Fibroblast of lung (primary cell): Measurements from ENCODE around the gene CFAP73. TPM values are rescaled to one million over a fixed set of nuclear protein-coding genes. Genes with fewer than 3 reads are reported as not detected.

ENCODE experiments used
- DNase-seq, 2 donors: peaks; one replicate each; pipeline versions ENCODE4 v3.0.0 to v3.0.0-alpha.2; 2010; ENCODE audit warnings: low read depth in 2 of 2
- H2AFZ ChIP-seq: 2 replicates; pipeline ENCODE4 v1.5.1; 2012; ENCODE audit warnings: low read length, control low read depth, inconsistent platforms
- H3K27ac ChIP-seq: 2 replicates; pipeline ENCODE4 v1.5.1; 2011; ENCODE audit warnings: low read length, control low read depth; ENCODE audit not compliant: insufficient read depth
- H3K27me3 ChIP-seq: 2 replicates; pipeline ENCODE4 v1.5.1; 2011; ENCODE audit warnings: mild to moderate bottlenecking, low read length; ENCODE audit not compliant: control insufficient read depth, insufficient read depth
- H3K36me3 ChIP-seq: 2 replicates; pipeline ENCODE4 v1.5.1; 2011; ENCODE audit warnings: low read length; ENCODE audit not compliant: control insufficient read depth, insufficient read depth
- H3K4me1 ChIP-seq: 2 replicates; pipeline ENCODE4 v1.5.1; 2011; ENCODE audit warnings: low read length; ENCODE audit not compliant: control insufficient read depth, insufficient read depth; ENCODE audit errors: extremely low read depth
- H3K4me2 ChIP-seq: 2 replicates; pipeline ENCODE4 v1.5.1; 2011; ENCODE audit warnings: low read length, control low read depth; ENCODE audit not compliant: insufficient read depth; ENCODE audit errors: extremely low read depth
- H3K4me3 ChIP-seq, 4 experiments: fragments of 200-600 bp in 1 of 4; sonication (generic) in 1 of 4; replicated peaks in 1 of 4; 2 replicates each; pipeline ENCODE4 v1.5.1; 2011 to 2016; ENCODE audit warnings: low read length in 4 of 4, low read depth in 3 of 4, mild to moderate bottlenecking in 3 of 4, control low read depth in 2 of 4, inconsistent platforms in 1 of 4, mixed read lengths in 1 of 4; ENCODE audit not compliant: insufficient read depth in 1 of 4; ENCODE audit errors: control extremely low read depth in 1 of 4
- H3K79me2 ChIP-seq: 2 replicates; pipeline ENCODE4 v1.5.1; 2012; ENCODE audit warnings: mild to moderate bottlenecking, low read length, inconsistent platforms; ENCODE audit not compliant: control insufficient read depth, insufficient read depth
- H3K9ac ChIP-seq: 2 replicates; pipeline ENCODE4 v1.5.1; 2011; ENCODE audit warnings: mild to moderate bottlenecking, low read length, control low read depth; ENCODE audit not compliant: insufficient read depth
- H3K9me3 ChIP-seq: 2 replicates; pipeline ENCODE4 v1.5.1; 2012; ENCODE audit warnings: low read depth, low read length; ENCODE audit not compliant: control insufficient read depth, insufficient read depth
- H4K20me1 ChIP-seq: 2 replicates; pipeline ENCODE4 v1.5.1; 2011; ENCODE audit warnings: low read length; ENCODE audit not compliant: control insufficient read depth, insufficient read depth; ENCODE audit errors: extremely low read depth
- CTCF ChIP-seq, 2 donors: IDR thresholded peaks in 1 of 2; conservative IDR thresholded peaks in 1 of 2; 1 replicate in 1 of 2; 2 replicates in 1 of 2; pipeline ENCODE4 v1.5.1; 2011 to 2012; ENCODE audit warnings: low read length in 2 of 2, control low read depth in 1 of 2, inconsistent platforms in 1 of 2, low read depth in 1 of 2, mild to moderate bottlenecking in 1 of 2
- EZH2 ChIP-seq: IDR thresholded peaks from 2 replicates; pipeline ENCODE4 v1.5.1; 2012; ENCODE audit warnings: low read length, control low read depth, mild to moderate bottlenecking; ENCODE audit errors: missing control alignments
- polyA plus RNA-seq, 2 donors: library from polyadenylated mRNA; depleted of rRNA in 1 of 2; stranded (reverse) in 1 of 2; unstranded in 1 of 2; fragments of >200 nt; gene quantifications; 2 replicates each; pipeline ENCODE4 v1.2.1, GENCODE V29; 2011 to 2012; ENCODE audit warnings: missing spikeins in 1 of 2
- total RNA-seq: library from RNA; depleted of rRNA; stranded (reverse); fragments of >200 nt; gene quantifications from 2 replicates; pipeline ENCODE4 v1.2.1, GENCODE V29; 2014

Gene CFAP73
- total and polyA plus RNA-seq, 2 donors (not counting 1 experiment from before 2014, with no cell fraction given) = not detected

- H3K4me3 ChIP-seq = no peak overlapping the region
- no peaks in the 10 kb centered on the region for H4K20me1 ChIP-seq
- H3K27me3 ChIP-seq = no peaks in the 10 kb centered on the region
- no peak overlapping the region for H3K27ac ChIP-seq
- TF ChIP-seq EZH2 = no peak
- DNase-seq = no peak
- H2AFZ ChIP-seq = no peak overlapping the region
- H3K4me2 ChIP-seq = no peak overlapping the region
- H3K36me3 ChIP-seq = no peaks in the 10 kb centered on the region
- H3K9me3 ChIP-seq = no peaks in the 10 kb centered on the region
- no peaks in the 10 kb centered on the region for H3K79me2 ChIP-seq
- no peaks in the 10 kb centered on the region for H3K4me1 ChIP-seq
- H3K9ac ChIP-seq = no peak overlapping the region
These were observed 37.3 kb upstream of the CFAP73 start for GRCh38 chr12:113112043-113112899.

GRCh38 chr12:113113397-113113796 is 36.1 kb upstream of the CFAP73 start:
- Histone ChIP-seq H3K27ac (no peak overlapping the region), H3K27me3 (no peaks in the 10 kb centered on the region), H3K4me1 (no peaks in the 10 kb centered on the region), H2AFZ (no peak overlapping the region), H3K4me3 (no peak overlapping the region), H3K9me3 (no peaks in the 10 kb centered on the region), H4K20me1 (no peaks in the 10 kb centered on the region), H3K79me2 (no peaks in the 10 kb centered on the region), H3K4me2 (no peak overlapping the region), H3K36me3 (no peaks in the 10 kb centered on the region), H3K9ac (no peak overlapping the region)
- TF ChIP-seq CTCF (conservative IDR thresholded peaks at IDR 0.05 in 1 of 2, IDR thresholded peaks at IDR 0.05 in 1 of 2; ENCODE audit: low read depth in 1 of 2, low read length in 2 of 2) (no peak), EZH2 (no peak)
- DNase-seq = no peak

GRCh38 chr12:113114447-113115178 is 34.9 kb upstream of the CFAP73 start:
- Histone ChIP-seq H3K4me3 (no peak overlapping the region), H3K4me2 (no peak overlapping the region), H3K27me3 (no peaks in the 10 kb centered on the region), H3K4me1 (no peaks in the 10 kb centered on the region), H3K9me3 (no peaks in the 10 kb centered on the region), H2AFZ (no peak overlapping the region), H3K79me2 (no peaks in the 10 kb centered on the region), H3K27ac (no peak overlapping the region), H3K36me3 (no peaks in the 10 kb centered on the region), H4K20me1 (no peaks in the 10 kb centered on the region), H3K9ac (no peak overlapping the region)
- DNase-seq = no peak
- TF ChIP-seq CTCF (conservative IDR thresholded peaks at IDR 0.05 in 1 of 2, IDR thresholded peaks at IDR 0.05 in 1 of 2; ENCODE audit: low read depth in 1 of 2, low read length in 2 of 2) (no peak), EZH2 (no peak)
